CD4-positive, alpha-beta T cell treated with Interleukin-6 at 100 ng/mL for 8 hours (primary cell): Measurements from ENCODE around the gene SEH1L.
"Not testable (repeated sequence)": the region's sequence is repeated elsewhere in the genome, so short reads cannot be mapped to it uniquely, and the experiment has no call there.

ENCODE experiments used
- DNase-seq: peaks from one replicate; pipeline ENCODE4 v3.0.0-alpha.2; 2020; ENCODE audit warnings: mixed read lengths, low spot score

SEH1L gene

GRCh38 chr18:12947285-12948049 lies at the start of gene SEH1L:
SEH1L (plus strand) TSS chr18:12948011; CDS start chr18:12948122, 111 bp downstream.
- DNase-seq: peak; percentile 99

GRCh38 chr18:12901208-12901607 lies 46.6 kb upstream of the SEH1L start:
- DNase-seq: not testable (repeated sequence)

DNA sequence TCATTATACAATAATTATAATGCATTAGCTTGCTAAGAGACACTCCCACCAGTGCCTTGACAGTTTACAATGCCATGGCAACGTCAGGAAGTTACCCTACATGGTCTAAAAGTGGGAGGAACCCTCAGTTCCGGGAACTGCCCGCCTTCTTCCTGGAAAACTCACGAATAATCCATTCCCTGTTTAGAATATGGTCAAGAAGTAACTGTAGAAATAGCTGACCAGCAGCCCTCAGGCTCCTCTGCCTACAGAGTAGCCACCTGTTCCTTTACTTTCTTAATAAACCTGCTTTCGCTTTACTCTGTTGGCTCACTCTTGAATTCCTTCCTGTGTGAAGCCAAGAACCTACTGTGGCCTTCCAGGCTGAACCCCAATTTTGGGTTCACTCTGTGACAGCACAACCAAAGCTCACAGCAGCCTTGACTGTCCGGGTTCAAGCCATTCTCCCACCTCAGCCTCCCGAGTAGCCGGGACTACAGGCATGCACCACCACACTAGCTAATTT lies 43.7 kb upstream of the SEH1L start:
- peak; percentile 27 for DNase-seq

DNA sequence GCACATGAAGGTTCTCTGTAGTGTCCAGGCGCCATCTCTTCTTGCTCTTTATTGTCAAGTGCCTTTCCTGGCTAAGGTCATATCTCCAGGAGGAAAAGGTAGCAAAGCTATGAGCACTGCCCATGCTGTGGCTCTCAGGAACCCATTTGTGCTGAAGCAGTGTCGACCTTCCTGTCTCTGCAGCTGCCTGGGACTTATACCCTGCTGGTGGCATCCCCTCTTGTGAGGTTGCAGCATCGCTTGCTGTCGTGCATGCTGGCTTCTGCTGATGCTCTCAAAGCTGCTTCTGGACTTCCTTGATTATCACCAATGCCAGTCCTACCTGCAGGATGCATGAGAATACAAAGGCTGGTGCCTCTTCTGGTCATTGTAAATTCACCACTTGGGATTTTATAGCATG lies 41.7 kb upstream of the SEH1L start:
- no peak for DNase-seq

DNA sequence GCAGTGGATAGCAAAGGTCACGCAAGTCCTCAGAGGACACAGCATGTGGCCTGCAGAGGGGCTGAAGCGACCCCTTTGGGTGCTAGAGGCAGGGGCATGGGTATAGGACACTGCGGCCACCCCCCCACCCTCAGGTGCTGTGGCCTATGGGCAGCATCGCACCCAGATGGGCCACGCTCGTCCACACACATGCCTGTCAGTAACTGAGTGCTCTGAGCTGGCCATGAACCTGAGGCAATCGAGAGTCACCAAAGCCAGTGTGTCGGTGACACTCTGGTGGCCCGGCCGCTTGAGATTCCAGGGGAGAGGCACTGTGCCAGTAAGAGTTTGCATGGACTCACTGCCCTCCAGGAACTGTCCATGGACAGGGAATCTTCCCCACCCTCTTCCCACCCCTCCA lies 41.0 kb upstream of the SEH1L start:
- no peak for DNase-seq

- DNase-seq: no peak
These were observed 40.4 kb upstream of the SEH1L start for GRCh38 chr18:12907258-12907925.

DNA sequence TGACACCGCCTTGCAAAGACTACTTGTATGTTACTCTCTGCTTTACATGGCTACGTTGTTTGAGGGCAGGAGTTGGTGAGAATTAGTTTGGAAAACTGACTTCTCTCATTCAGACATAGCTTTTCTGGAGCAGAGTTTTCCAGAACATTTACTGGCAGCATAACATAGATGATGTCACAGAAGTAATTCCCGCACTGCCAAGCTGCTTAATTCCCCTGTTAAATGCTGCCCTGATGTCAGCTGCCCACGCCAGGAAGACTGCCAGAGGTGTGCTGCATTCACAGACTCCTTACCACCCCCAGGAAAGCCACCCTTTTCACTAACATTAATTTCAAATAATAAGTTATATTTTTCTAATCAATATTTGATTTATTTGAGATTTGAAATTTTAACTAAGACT lies 39.1 kb upstream of the SEH1L start:
- DNase-seq: no peak

GRCh38 chr18:12911025-12911928 lies 36.5 kb upstream of the SEH1L start:
- peak; percentile 43 for DNase-seq

- no peak for DNase-seq
These were observed 35.7 kb upstream of the SEH1L start for GRCh38 chr18:12911929-12912703.

GRCh38 chr18:12921178-12921577 lies 26.6 kb upstream of the SEH1L start:
- DNase-seq: peak; percentile 17

DNA sequence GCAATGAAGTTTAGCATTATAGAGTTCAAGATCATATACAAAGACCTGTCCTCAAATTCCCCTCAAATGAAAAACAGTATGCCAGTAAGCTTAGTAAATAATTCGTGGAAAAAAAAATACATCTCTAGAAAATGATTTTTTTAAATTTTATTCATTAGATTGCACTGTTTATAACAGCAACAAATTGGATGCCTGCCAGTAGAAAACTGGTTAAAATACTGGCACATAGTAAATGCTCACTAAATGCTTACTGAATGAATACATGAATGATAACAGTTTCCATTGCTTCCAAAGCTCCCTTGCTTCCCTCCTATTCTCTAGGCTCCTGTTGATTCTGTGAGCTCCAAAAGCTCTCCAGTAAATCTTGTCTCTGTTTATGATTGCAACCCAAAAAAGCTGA lies 25.5 kb upstream of the SEH1L start:
- DNase-seq: no peak

- no peak for DNase-seq
These were observed 23.2 kb upstream of the SEH1L start for GRCh38 chr18:12924616-12925015.

GRCh38 chr18:12928206-12928605 lies 19.6 kb upstream of the SEH1L start:
- no peak for DNase-seq

- no peak for DNase-seq
These were observed 19.2 kb upstream of the SEH1L start for GRCh38 chr18:12928641-12929040.

DNA sequence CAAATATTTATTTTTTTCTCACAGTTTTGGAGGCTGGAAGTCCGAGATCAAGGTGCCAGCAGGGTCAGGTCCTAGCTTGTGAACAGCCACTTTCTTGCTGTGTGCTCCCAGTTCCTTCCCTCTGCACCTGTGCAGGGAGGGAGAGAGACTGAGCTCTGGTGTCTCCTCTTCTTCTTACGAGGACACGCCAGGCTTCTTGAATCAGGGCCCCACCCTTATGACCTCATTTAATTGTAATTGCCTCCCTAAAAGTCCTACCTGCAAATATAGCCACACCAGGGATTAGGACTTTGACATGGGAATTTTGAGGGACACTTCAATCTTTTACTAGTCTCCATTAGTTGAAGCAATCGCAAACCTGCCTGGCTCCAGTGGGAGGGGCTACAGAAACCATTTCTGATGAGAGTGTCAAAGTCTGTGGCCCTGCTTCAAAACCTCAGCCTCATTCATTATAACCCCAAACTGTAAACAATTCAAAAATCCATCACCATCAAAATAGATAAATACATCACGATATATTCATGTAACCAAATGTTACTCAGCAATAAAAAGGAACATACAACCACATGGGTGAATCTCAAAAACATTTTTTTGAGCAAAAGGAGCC lies 18.2 kb upstream of the SEH1L start:
- DNase-seq: no peak

DNA sequence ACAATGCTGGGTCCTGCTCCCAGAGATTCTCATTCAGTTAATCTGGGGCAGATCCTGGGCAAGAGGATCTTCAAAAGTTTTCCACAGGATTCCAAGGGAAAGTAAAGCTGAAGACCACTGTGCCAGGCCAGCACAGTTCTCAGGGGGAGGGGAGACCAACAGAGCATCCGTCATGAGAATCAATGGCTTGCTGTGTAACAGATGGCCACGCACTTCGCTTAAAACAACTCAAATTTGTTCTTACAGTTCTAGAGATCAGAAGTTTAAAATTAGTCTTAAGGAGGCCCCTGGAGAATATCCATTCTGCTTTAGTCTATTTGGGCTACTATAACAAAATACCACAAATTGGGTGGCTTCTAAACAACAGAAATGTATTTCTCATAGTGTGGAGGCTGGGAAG lies 17.4 kb upstream of the SEH1L start:
- DNase-seq: no peak

- no peak for DNase-seq
These were observed 16.9 kb upstream of the SEH1L start for GRCh38 chr18:12930908-12931307.

- DNase-seq: no peak
These were observed 14.5 kb upstream of the SEH1L start for GRCh38 chr18:12933327-12933726.

- DNase-seq: peak; percentile 69
These were observed 13.2 kb upstream of the SEH1L start for GRCh38 chr18:12934454-12935071.

DNA sequence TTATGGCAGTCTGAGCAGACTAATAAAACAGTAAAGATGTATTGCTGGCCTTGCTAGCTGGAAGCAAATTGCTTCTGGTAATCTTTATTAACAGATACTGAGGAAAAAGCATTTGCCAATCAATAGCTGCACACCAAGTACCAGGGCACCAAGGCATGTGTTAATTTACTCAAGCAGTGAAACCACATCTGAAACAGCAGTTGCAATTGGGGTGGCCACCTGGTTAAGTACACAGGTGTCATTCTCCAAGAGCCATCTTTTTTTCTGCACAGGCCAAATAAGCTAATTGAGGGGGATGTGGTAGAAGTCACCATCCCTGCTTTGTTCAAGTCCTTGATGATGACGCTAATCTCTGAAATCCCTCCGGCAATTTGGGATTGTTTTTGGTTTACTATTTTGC lies 8.6 kb upstream of the SEH1L start:
- DNase-seq: no peak

- DNase-seq: no peak
These were observed 4.6 kb upstream of the SEH1L start for GRCh38 chr18:12943215-12943614.
